ENCODE data around the gene ARHGEF28.

DNA sequence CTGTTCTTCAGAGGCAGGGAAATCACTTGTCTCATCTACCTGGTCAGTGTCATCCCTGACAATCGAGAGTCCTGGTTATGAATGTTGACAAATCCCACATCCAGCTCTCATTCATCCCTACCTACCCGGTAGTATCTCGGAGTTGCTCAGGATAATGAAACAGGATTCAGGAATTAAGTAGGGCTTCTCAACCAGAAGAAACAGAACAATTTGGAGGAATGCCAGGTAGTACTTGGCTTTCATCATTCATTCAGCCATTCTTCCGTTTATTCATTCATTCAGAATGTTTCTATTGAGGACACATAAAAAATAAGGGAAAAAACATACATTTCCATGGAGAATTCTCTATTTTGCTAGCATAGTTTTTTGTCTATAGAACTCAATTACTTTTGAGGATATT is 195.0 kb downstream of the ARHGEF28 start:
- TF ChIP-seq, protein P1, sequence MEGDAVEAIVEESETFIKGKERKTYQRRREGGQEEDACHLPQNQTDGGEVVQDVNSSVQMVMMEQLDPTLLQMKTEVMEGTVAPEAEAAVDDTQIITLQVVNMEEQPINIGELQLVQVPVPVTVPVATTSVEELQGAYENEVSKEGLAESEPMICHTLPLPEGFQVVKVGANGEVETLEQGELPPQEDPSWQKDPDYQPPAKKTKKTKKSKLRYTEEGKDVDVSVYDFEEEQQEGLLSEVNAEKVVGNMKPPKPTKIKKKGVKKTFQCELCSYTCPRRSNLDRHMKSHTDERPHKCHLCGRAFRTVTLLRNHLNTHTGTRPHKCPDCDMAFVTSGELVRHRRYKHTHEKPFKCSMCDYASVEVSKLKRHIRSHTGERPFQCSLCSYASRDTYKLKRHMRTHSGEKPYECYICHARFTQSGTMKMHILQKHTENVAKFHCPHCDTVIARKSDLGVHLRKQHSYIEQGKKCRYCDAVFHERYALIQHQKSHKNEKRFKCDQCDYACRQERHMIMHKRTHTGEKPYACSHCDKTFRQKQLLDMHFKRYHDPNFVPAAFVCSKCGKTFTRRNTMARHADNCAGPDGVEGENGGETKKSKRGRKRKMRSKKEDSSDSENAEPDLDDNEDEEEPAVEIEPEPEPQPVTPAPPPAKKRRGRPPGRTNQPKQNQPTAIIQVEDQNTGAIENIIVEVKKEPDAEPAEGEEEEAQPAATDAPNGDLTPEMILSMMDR (IDR thresholded peaks at IDR 0.05; ENCODE audit: low read depth, low read length, poor library complexity, severe bottlenecking) = no peak
- TF ChIP-seq EZH2phosphoT487 (IDR thresholded peaks at IDR 0.05; ENCODE audit: borderline replicate concordance, low read length) = no peak

All from DOHH2 (cell line).